Stimulated activated effector memory CD8-positive, alpha-beta T cell treated with anti-CD3 and anti-CD28 coated beads, Interleukin-12 subunit alpha, Interleukin-12 subunit beta, amount 100 ng/mL, for 72 hours (primary cell): ENCODE measurements around the gene AHDC1.

ENCODE experiments used
- ATAC-seq: fragments of 150-1000 bp; cut with Tn5 transposase; 2 replicates; pipeline ENCODE4 v1.10.0; 2021
- DNase-seq, 2 donors: peaks; one replicate each; pipeline ENCODE4 v3.0.0; 2021 to 2022; ENCODE audit warnings: low spot score in 2 of 2
- H3K27ac Mint-ChIP-seq: one replicate; pipeline ENCODE4 v1.8.0; 2022; ENCODE audit warnings: mild to moderate bottlenecking, mixed read lengths
- H3K36me3 Mint-ChIP-seq: one replicate; pipeline ENCODE4 v1.8.0; 2022; ENCODE audit warnings: mild to moderate bottlenecking, mixed read lengths
- H3K4me1 Mint-ChIP-seq: one replicate; pipeline ENCODE4 v1.8.0; 2022; ENCODE audit warnings: mixed read lengths
- H3K4me3 Mint-ChIP-seq: one replicate; pipeline ENCODE4 v1.8.0; 2022; ENCODE audit warnings: mild to moderate bottlenecking, mixed read lengths
- H3K9me3 Mint-ChIP-seq: one replicate; pipeline ENCODE4 v1.8.0; 2022; ENCODE audit warnings: mixed read lengths

AHDC1 gene

DNA sequence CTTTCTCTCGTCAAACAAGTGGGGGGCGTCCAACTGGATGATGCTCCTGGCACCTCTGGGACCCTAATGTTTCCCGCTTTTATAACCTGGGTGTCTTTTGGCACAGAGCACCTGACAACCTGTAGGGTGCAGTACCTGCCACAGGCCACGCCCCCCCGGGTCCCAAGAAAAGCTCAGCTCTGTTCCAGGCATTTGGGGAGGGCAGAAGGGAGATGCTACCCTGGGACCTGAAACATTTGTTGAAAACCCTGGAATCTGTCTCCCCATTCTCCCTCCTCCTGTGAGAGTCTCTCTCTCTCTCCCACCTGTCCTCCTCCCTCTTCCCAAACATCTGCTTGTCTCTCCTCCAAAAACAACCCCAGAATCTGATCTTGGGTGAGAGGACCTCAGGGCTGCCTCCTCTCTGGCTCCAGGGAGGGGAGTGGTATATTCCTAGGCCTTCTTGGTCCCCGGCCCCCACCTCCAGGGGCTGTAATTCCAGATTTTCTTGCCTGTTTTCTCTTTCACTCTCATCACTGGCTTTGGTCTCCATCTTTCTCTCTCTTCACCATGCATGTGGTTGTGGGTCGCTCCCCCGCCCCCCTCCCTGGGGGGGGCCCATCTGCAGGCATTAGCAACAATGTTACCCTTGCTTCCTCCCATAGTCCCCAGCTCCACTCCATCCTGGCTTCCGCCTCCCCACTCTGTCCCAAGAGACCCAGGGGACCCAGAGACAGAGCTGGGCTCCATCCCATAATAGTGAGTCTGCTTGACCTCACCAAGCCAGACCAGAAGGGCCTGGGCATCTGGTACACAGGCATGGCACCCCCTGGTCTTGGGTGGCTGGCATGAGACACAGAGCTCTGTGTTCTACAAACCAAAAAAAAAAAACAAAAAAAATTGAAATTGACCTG lies 4.1 kb downstream of the AHDC1 start:
- Mint-ChIP-seq H3K9me3 (no peaks in the 10 kb centered on the region), H3K4me1 (peaks cover 43% of the 10 kb centered on the region), H3K4me3 (no peak overlapping the region), H3K27ac (no peak overlapping the region), H3K36me3 (peaks cover 7% of the 10 kb centered on the region)
- ATAC-seq (no peak), DNase-seq (peak in 1 of 2 donors; percentile 47)

GRCh38 chr1:27598902-27599528 lies 4.9 kb downstream of the AHDC1 start:
- Mint-ChIP-seq H3K9me3 (no peaks in the 10 kb centered on the region), H3K4me1 (peaks cover 43% of the 10 kb centered on the region), H3K27ac (no peak overlapping the region), H3K36me3 (peaks cover 5% of the 10 kb centered on the region), H3K4me3 (no peak overlapping the region)
- ATAC-seq = peak; percentile 25
- peak in 1 of 2 donors; percentile 60 for DNase-seq

DNA sequence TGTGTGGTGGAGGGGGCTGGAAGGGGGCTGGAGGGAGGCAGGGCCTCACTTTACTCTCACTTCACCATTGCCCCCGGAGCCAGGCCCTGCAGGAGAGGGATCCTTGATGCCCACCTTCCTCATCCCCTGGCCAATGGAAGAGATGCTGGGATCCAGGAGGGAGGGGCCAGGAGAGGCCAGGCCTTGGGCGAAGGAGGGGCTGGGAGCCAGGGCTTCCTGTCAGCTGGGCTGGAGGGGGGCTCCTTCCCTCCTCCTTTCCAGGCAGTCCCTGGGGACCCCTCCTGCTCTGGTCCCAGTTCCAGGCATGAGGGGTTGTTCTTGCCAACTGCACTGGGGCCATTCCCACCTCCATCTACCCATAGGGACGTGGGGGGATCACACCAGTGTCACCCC lies 5.7 kb downstream of the AHDC1 start:
- Mint-ChIP-seq H3K9me3 (no peaks in the 10 kb centered on the region), H3K4me3 (no peak overlapping the region), H3K36me3 (no peaks in the 10 kb centered on the region), H3K27ac (no peak overlapping the region), H3K4me1 (peaks cover 43% of the 10 kb centered on the region)
- DNase-seq = no peak
- ATAC-seq = no peak

DNA sequence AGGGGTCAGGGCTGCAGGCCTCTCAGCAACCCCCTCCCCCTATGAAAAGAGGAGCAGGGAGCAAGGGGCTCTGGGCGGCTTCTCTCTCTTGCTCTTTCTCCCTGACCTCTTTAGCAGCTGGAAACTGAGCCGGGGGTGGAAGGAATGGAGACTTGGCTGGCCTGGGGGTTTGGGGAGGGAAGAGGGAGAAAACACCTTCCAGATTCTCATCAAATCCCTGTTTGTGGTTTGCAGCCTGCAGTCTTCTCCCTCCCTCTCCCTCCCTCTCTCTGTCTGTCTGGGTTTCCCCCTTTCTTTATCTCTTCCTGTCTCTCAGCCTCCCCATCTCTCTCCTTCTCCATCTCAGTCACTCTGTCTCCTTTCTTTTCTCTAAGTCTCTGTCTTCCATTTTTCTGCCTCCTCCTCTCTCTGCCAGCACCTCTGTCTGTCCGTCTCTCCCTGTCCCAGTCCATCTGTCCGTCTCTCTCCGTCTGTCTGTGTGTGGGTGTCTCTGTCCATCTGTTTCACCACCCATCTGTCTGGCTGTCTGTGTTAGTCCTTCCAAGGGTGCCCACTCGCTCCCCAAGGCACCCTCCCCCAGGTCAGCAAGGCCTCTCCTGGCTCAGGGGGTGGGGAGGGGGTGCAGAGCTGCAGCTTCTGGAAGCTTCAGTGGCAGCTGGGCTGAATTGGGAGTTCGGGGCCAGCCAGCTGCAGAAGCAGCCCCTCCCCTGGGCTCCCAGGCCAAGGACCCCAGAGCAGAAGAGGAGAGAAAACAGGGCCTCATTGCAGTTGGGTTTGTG lies 6.2 kb downstream of the AHDC1 start:
- DNase-seq (no peak), ATAC-seq (no peak)
- Mint-ChIP-seq H3K36me3 (no peaks in the 10 kb centered on the region), H3K9me3 (no peaks in the 10 kb centered on the region), H3K4me1 (peaks cover 43% of the 10 kb centered on the region), H3K27ac (no peak overlapping the region), H3K4me3 (no peak overlapping the region)

DNA sequence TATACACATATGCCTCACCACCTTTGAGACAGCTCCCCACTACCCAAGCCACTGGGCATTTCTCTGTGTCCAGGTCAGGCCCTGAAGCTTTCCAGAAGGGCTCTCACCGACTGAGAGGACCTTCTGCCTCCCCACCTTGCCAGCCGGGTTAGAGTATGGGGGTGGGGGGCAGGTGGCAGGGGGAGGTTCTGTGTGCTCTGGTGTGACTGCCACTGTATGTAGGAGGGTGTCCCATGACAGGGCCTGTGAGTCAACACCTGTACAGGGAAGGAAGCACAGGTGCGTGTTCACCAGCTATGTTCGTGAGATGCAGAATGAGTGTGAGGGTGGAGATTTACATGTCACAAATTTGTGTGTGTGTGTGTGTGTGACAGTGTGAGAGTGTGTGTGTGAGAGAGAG lies 7.0 kb downstream of the AHDC1 start:
- Mint-ChIP-seq H3K27ac (no peak overlapping the region), H3K36me3 (no peaks in the 10 kb centered on the region), H3K9me3 (no peaks in the 10 kb centered on the region), H3K4me3 (no peak overlapping the region), H3K4me1 (peaks cover 37% of the 10 kb centered on the region)
- DNase-seq (no peak), ATAC-seq (no peak)

DNA sequence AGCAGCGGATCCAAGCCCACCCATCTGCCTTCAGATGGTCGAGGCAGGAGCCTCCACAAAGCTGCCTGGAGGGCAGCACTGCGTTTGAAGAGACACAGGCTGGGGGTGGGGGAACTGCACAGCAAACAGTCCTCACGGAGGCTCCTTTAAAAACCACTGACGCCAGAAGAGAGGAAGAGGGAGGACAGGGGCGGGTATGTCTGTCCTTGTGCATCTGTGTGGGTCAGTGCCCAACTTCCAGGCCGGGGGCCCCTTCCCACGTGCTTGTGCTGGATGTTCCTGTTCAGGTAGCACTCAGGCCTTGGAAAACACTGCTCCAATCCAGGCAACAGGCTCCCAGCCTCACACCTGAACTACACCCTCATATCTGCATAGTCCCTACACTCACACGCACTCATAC lies 7.7 kb downstream of the AHDC1 start:
- Mint-ChIP-seq H3K4me3 (no peak overlapping the region), H3K9me3 (no peaks in the 10 kb centered on the region), H3K27ac (no peak overlapping the region), H3K36me3 (no peaks in the 10 kb centered on the region), H3K4me1 (peaks cover 30% of the 10 kb centered on the region)
- ATAC-seq = no peak
- no peak for DNase-seq

DNA sequence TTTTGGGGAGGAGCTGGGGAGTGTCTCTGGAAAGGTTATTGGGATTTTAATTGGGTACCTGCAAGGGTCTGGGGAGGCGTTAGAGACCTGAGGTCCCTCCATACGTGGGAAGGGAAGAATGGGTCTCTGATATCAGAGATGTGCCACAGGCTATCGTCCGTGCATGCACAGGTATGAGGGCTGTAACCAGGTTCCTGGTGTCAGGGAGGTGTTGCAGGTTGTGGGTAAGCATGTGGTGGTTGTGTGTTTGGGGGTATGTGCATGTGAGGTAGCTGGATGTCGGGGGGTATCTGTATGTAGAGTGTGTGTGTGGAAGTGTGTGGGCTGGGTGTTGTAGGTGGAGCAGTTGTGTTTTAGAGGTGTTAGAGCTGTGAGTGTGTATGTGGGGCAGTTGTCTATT lies 8.3 kb downstream of the AHDC1 start:
- ATAC-seq (peak; percentile 4), DNase-seq (no peak)
- H3K4me3 Mint-ChIP-seq = no peak overlapping the region
- H3K36me3 Mint-ChIP-seq = no peaks in the 10 kb centered on the region
- no peak overlapping the region for H3K27ac Mint-ChIP-seq
- peaks cover 23% of the 10 kb centered on the region for H3K4me1 Mint-ChIP-seq
- no peaks in the 10 kb centered on the region for H3K9me3 Mint-ChIP-seq

DNA sequence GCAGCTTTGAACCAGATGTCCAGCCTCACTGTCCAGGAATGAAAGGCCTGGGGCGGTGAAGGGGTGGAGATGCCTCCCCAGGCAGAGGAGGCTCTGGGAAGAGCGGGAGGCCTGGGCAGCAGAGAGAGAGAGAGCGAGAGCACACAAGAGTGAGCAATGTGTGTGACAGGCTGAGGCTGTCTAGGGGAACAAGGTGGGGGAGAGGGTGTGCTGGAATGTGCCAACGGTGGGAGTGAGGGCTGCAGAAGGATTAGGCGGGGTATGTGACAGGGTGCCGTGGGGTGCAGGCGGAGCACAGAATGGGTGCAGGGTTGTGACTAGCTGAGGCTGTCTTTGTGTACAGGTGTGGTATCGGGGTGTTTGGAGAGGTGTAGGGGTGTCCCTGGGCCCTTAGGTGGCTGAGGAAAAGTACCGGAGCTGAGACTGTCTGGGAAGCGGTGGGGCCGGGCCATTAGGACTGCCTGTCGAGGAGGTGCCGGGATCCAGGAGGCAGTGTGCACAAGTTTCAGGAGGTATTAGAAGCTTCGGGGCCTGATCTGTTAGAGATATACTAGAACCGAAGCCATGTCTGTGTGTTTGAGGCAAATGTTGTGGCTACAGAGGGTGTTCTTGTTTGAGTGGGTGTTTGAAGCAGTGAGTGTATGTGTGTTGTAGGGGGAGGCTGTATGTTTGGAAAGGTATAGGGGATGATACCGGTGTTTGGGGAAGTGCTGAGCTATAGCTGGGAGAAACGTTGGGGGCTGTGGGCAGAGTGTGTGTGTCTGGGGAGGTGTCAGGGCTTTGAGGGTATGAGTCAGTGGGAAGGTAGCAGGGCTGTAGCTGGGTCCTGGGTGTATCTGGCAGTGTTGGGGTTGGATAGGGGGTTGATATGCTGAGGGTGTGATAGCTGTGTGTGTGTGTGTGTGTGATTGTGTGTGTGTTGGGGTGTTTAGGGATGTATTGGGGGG lies 9.1 kb downstream of the AHDC1 start:
- H3K27ac Mint-ChIP-seq = no peak overlapping the region
- no peaks in the 10 kb centered on the region for H3K36me3 Mint-ChIP-seq
- no peak for DNase-seq
- no peak overlapping the region for H3K4me3 Mint-ChIP-seq
- peak; percentile 75 for ATAC-seq
- peaks cover 16% of the 10 kb centered on the region for H3K4me1 Mint-ChIP-seq
- H3K9me3 Mint-ChIP-seq = no peaks in the 10 kb centered on the region

DNA sequence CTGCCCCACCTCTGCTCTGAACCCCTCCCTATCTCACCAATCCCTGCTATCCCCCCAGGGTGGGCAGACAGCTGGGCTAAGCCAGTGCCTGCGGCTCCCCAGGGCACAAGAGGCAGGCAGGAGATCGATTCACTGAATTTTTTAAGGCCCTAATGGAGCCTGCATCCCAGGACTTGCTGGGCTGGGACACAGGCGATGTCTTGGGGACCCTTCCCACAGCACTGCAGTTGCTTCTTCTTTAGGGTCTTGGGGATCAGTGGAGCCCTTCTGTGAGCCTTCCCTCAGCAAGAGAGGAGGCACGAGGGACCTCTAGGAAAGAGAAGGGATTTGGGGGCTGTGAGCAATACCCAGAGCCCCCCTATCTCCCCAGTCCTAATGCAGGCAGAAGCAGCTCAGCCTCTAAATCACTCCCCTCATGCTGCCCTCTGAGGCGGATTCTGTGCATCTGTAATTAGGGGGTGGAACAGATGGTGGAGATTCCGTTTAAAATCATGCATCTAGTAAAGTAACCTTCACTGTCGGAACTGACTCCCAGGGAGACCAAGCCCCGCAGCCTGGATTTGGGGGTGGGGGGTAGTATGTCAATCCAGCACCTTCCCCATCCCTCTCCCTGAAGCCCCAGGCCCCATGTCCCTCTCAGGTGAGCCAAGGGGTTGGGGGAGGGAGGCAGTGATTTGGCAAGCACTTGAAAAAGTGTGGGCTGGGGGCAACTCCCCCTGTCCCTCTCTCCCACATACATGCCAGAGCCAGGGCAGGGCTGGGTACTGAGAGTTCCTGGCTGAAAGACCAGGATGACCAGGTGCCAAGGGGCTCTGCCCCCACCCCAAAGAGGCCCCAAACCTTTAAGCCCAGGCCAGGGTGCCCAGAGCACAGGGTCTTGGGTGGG lies 10.0 kb downstream of the AHDC1 start:
- Mint-ChIP-seq H3K4me3 (no peak overlapping the region), H3K9me3 (no peaks in the 10 kb centered on the region), H3K36me3 (no peaks in the 10 kb centered on the region), H3K4me1 (peaks cover 6% of the 10 kb centered on the region), H3K27ac (no peak overlapping the region)
- ATAC-seq (no peak), DNase-seq (no peak)

- no peak for ATAC-seq
- H3K4me1 Mint-ChIP-seq = no peaks in the 10 kb centered on the region
- H3K4me3 Mint-ChIP-seq = no peak overlapping the region
- H3K36me3 Mint-ChIP-seq = no peaks in the 10 kb centered on the region
- H3K27ac Mint-ChIP-seq = no peak overlapping the region
- DNase-seq = no peak
- H3K9me3 Mint-ChIP-seq = no peaks in the 10 kb centered on the region
Measured at GRCh38 chr1:27592931-27593677, 10.8 kb downstream of the AHDC1 start.

GRCh38 chr1:27592232-27592930 lies 11.6 kb downstream of the AHDC1 start:
- no peak for DNase-seq
- Mint-ChIP-seq H3K36me3 (no peaks in the 10 kb centered on the region), H3K9me3 (no peaks in the 10 kb centered on the region), H3K4me3 (no peak overlapping the region), H3K27ac (no peak overlapping the region), H3K4me1 (no peaks in the 10 kb centered on the region)
- no peak for ATAC-seq

DNA sequence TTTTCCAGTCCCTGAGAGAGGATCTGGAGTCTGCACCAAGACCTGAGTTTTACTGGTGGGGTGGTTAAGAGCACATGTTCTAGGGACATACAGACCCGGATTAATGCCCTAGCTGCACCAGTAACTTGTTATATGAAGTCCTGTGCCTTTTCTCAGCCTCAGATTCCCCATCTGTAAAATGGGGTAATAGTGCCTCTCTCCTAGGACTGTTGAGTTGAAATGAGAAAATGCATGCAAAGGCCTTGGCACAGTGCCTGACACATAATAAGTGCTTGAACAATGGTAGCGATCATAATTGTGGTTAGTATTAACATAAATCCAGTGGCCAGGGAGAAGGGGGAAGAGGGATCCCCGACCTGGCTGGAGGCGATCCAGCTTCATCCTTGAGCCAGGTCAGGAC lies 12.3 kb downstream of the AHDC1 start:
- no peak overlapping the region for H3K4me3 Mint-ChIP-seq
- H3K9me3 Mint-ChIP-seq = no peaks in the 10 kb centered on the region
- no peak for ATAC-seq
- DNase-seq = no peak
- H3K4me1 Mint-ChIP-seq = no peaks in the 10 kb centered on the region
- H3K36me3 Mint-ChIP-seq = no peaks in the 10 kb centered on the region
- H3K27ac Mint-ChIP-seq = no peak overlapping the region

DNA sequence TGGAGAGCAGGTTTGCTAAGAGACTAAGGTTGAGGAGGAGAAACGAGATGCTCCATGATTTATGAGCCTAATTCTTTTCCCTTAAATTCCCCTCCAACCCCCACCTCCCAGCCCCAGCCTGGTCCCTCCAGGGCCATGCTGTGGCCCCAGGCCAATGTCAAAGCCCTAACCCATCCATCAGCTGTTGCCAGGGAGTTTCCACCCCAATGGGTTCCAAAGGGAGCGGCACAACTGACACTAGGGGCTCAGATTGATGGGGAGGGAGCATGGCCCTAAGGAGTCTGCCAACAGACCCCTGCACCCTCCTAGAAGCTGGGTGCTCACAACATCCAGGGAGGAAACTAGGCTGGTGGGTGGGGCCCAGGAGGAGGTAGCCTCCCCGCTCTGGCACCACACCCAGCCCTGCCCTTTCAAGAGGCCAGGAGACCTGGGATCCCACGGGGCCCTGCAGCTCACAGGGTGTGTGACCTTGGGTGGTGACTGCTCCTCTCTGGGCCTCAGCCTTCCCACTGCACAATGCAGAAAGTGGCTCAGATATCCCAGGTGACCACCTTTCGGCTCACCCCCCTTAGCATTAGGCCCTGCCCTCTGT lies 12.9 kb downstream of the AHDC1 start:
- ATAC-seq (no peak), DNase-seq (no peak)
- H3K36me3 Mint-ChIP-seq = no peaks in the 10 kb centered on the region
- H3K4me1 Mint-ChIP-seq = no peaks in the 10 kb centered on the region
- H3K9me3 Mint-ChIP-seq = no peaks in the 10 kb centered on the region
- no peak overlapping the region for H3K27ac Mint-ChIP-seq
- H3K4me3 Mint-ChIP-seq = no peak overlapping the region
